MM.1S (cell line): ENCODE data around the gene SIRPA.

ENCODE experiments used
- DNase-seq: peaks from one replicate; pipeline ENCODE4 v3.0.0-alpha.2; 2015
- H2AFZ ChIP-seq: fragments of 300-600 bp; sonication (generic); 2 replicates; pipeline ENCODE4 v1.6.0; 2016; ENCODE audit warnings: antibody characterized with exemption, low read length
- H3F3A ChIP-seq: fragments of 300-600 bp; sonication (generic); 2 replicates; pipeline ENCODE4 v1.6.1; 2016; ENCODE audit warnings: mild to moderate bottlenecking, antibody characterized with exemption, low read length, moderate library complexity, mixed read lengths; ENCODE audit not compliant: insufficient read depth
- H3K27ac ChIP-seq: fragments of 300-600 bp; sonication (generic); 2 replicates; pipeline ENCODE4 v1.5.1; 2016; ENCODE audit warnings: mild to moderate bottlenecking, low read length
- H3K27me3 ChIP-seq: fragments of 300-600 bp; sonication (generic); replicated peaks from 2 replicates; pipeline ENCODE4 v1.6.0; 2016; ENCODE audit warnings: low read length; ENCODE audit not compliant: insufficient read depth
- H3K36me3 ChIP-seq: fragments of 300-600 bp; sonication (generic); replicated peaks from 2 replicates; pipeline ENCODE4 v1.6.1; 2016; ENCODE audit warnings: mild to moderate bottlenecking, low read length, mixed read lengths; ENCODE audit not compliant: insufficient read depth
- H3K4me1 ChIP-seq: fragments of 300-600 bp; sonication (generic); 2 replicates; pipeline ENCODE4 v1.6.1; 2016; ENCODE audit warnings: low read length, mixed read lengths
- H3K4me2 ChIP-seq: fragments of 300-600 bp; sonication (generic); 2 replicates; pipeline ENCODE4 v1.6.0; 2016; ENCODE audit warnings: low read depth, low read length
- H3K4me3 ChIP-seq: fragments of 300-600 bp; sonication (generic); 2 replicates; pipeline ENCODE4 v1.5.1; 2016; ENCODE audit warnings: low read length, mixed read lengths
- H3K79me2 ChIP-seq: fragments of 300-600 bp; sonication (generic); 2 replicates; pipeline ENCODE4 v1.6.1; 2016; ENCODE audit warnings: mixed run types, low read length, mixed read lengths
- H3K9ac ChIP-seq: fragments of 300-600 bp; sonication (generic); 2 replicates; pipeline ENCODE4 v1.6.1; 2016; ENCODE audit warnings: low read length, mixed read lengths
- H3K9me2 ChIP-seq: fragments of 300-600 bp; sonication (generic); replicated peaks from 2 replicates; pipeline ENCODE4 v1.6.1; 2016; ENCODE audit warnings: mild to moderate bottlenecking, low read length, mixed read lengths; ENCODE audit not compliant: insufficient read depth
- H3K9me3 ChIP-seq: fragments of 300-600 bp; sonication (generic); replicated peaks from 2 replicates; pipeline ENCODE4 v1.6.1; 2016; ENCODE audit warnings: mild to moderate bottlenecking, low read length, mixed read lengths; ENCODE audit not compliant: insufficient read depth
- H4K20me1 ChIP-seq: fragments of 300-600 bp; sonication (generic); 2 replicates; pipeline ENCODE4 v1.6.1; 2016; ENCODE audit warnings: mild to moderate bottlenecking, low read length, moderate library complexity, mixed read lengths; ENCODE audit not compliant: insufficient read depth
- EZH2 ChIP-seq: fragments of 300-600 bp; sonication (generic); optimal IDR thresholded peaks from 2 replicates; pipeline ENCODE3; 2017; ENCODE audit warnings: low read depth, mild to moderate bottlenecking, antibody characterized with exemption, low read length, mixed read lengths
- EZH2phosphoT487 ChIP-seq: fragments of 300-600 bp; sonication (generic); IDR thresholded peaks from 2 replicates; pipeline ENCODE4 v1.6.1; 2018; ENCODE audit warnings: antibody characterized with exemption, low read length
- TF ChIP-seq, protein P1 (sequence below): fragments of 300-600 bp; sonication (generic); IDR thresholded peaks from 2 replicates; pipeline ENCODE4 v1.5.1; 2016; ENCODE audit warnings: antibody characterized with exemption, low read length, mixed read lengths

The SIRPA gene

GRCh38 chr20:1968964-1969363 is 73.8 kb downstream of the SIRPA start:
- H3K4me2 ChIP-seq, result no peak overlapping the region
- no peaks in the 10 kb centered on the region for H3F3A ChIP-seq
- H3K9me3 ChIP-seq, result no peaks in the 10 kb centered on the region
- no peaks in the 10 kb centered on the region for H3K79me2 ChIP-seq
- no peak overlapping the region for H3K4me3 ChIP-seq
- H2AFZ ChIP-seq, result no peak overlapping the region
- DNase-seq, result no peak
- no peaks in the 10 kb centered on the region; the same call in 1 of the 2 replicates for H3K4me1 ChIP-seq
- H3K36me3 ChIP-seq, result no peaks in the 10 kb centered on the region
- TF ChIP-seq EZH2 (no peak), EZH2phosphoT487 (no peak)
- TF ChIP-seq, protein P1, sequence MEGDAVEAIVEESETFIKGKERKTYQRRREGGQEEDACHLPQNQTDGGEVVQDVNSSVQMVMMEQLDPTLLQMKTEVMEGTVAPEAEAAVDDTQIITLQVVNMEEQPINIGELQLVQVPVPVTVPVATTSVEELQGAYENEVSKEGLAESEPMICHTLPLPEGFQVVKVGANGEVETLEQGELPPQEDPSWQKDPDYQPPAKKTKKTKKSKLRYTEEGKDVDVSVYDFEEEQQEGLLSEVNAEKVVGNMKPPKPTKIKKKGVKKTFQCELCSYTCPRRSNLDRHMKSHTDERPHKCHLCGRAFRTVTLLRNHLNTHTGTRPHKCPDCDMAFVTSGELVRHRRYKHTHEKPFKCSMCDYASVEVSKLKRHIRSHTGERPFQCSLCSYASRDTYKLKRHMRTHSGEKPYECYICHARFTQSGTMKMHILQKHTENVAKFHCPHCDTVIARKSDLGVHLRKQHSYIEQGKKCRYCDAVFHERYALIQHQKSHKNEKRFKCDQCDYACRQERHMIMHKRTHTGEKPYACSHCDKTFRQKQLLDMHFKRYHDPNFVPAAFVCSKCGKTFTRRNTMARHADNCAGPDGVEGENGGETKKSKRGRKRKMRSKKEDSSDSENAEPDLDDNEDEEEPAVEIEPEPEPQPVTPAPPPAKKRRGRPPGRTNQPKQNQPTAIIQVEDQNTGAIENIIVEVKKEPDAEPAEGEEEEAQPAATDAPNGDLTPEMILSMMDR, result no peak
- H3K27ac ChIP-seq, result no peak overlapping the region
- H4K20me1 ChIP-seq, result no peaks in the 10 kb centered on the region
- no peaks in the 10 kb centered on the region for H3K9me2 ChIP-seq
- no peak overlapping the region for H3K9ac ChIP-seq
- no peaks in the 10 kb centered on the region for H3K27me3 ChIP-seq

- Histone ChIP-seq H3K4me3 (no peak overlapping the region), H3K27ac (no peak overlapping the region), H3K27me3 (no peaks in the 10 kb centered on the region), H3K9me2 (no peaks in the 10 kb centered on the region), H3F3A (no peaks in the 10 kb centered on the region), H3K4me2 (no peak overlapping the region), H3K4me1 (no peaks in the 10 kb centered on the region), H2AFZ (no peak overlapping the region), H4K20me1 (no peaks in the 10 kb centered on the region), H3K9me3 (no peaks in the 10 kb centered on the region), H3K79me2 (no peaks in the 10 kb centered on the region), H3K9ac (no peak overlapping the region), H3K36me3 (no peaks in the 10 kb centered on the region)
- TF ChIP-seq, protein P1, result no peak
- TF ChIP-seq EZH2phosphoT487, result no peak
- no peak for TF ChIP-seq EZH2
- DNase-seq, result no peak
Observed at GRCh38 chr20:1971893-1972586, 76.8 kb downstream of the SIRPA start.

DNA sequence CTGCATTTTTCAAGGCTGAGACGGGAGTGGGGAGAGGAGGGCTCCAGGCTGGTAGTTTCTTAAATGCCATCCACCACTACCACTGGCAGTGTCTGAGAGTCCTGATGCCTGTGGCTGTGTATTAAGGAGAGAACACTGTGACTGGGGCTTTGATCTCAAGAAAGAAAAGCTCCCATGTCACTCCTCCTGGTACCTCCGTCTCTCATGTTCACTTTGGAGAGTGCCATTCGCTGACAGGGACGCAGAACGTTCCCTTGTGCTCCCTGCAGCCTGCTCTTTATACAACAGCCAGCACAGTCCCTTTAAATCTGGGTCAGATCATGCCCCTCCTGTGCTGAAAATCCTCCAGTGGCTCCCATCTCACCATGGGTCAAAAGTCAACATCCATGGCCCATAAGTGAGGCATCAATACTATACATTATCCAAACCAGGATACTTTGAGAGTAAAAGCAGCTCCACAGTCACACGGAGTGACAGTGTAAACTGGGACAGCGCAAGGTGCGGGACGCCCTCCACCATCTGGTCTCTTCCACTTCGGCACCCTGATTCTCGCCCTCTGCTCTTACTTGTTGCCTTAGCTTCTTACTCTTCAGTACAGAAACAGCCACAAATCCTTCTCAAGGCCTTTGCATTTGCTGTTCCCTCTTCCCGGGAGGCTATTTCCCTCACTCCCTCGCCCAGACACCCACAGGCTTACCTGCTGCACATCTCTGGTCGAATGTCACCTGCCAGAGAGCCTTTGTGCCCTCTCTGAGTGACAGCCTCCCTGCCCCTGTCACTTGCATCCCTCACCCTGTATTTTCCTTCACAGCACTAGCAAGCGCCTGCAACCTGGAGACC is 78.6 kb downstream of the SIRPA start:
- DNase-seq, result no peak
- Histone ChIP-seq H3K4me1 (no peaks in the 10 kb centered on the region), H3F3A (no peaks in the 10 kb centered on the region), H3K4me3 (no peak overlapping the region), H3K36me3 (no peaks in the 10 kb centered on the region), H3K9ac (no peak overlapping the region), H3K4me2 (no peak overlapping the region), H3K27ac (no peak overlapping the region), H3K27me3 (no peaks in the 10 kb centered on the region), H4K20me1 (no peaks in the 10 kb centered on the region), H3K9me3 (no peaks in the 10 kb centered on the region), H3K9me2 (no peaks in the 10 kb centered on the region), H3K79me2 (no peaks in the 10 kb centered on the region), H2AFZ (no peak overlapping the region)
- no peak for TF ChIP-seq EZH2phosphoT487
- TF ChIP-seq, protein P1, result no peak
